ENCODE data around the gene SMG1.
"Not testable (repeated sequence)": the region's sequence is repeated elsewhere in the genome, so short reads cannot be mapped to it uniquely, and the experiment has no call there.

SMG1 gene

GRCh38 chr16:18925986-18926865, at the start of gene SMG1:
Gene SMG1 (minus strand): TSS chr16:18926408. CDS start chr16:18926041, 367 bp downstream.
- peak; percentile 98 for DNase-seq (ENCODE audit: low spot score)

DNA sequence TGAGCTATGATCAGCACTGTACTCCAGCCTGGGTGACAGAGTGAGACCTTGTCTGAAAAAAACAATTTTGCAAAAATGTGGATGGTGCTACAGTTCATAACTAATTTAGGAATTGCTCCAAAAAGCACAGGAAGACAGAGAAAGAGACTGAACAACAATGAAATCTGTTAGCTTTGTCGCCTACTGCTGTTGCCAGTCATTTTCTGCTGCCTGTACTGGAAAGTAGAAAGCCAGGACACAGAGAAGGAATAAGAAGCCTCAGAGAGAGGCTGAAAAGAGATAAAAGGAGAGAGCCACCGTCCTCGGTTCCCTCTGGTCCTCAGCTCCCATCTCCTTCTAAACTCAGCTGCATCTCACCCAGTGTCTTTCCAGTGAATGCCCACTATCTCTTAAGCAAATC, 48.9 kb upstream of the SMG1 start:
- DNase-seq (ENCODE audit: low spot score), result no peak

- no peak for DNase-seq (ENCODE audit: low spot score)
These were observed 43.6 kb upstream of the SMG1 start for GRCh38 chr16:18969855-18970240.

DNA sequence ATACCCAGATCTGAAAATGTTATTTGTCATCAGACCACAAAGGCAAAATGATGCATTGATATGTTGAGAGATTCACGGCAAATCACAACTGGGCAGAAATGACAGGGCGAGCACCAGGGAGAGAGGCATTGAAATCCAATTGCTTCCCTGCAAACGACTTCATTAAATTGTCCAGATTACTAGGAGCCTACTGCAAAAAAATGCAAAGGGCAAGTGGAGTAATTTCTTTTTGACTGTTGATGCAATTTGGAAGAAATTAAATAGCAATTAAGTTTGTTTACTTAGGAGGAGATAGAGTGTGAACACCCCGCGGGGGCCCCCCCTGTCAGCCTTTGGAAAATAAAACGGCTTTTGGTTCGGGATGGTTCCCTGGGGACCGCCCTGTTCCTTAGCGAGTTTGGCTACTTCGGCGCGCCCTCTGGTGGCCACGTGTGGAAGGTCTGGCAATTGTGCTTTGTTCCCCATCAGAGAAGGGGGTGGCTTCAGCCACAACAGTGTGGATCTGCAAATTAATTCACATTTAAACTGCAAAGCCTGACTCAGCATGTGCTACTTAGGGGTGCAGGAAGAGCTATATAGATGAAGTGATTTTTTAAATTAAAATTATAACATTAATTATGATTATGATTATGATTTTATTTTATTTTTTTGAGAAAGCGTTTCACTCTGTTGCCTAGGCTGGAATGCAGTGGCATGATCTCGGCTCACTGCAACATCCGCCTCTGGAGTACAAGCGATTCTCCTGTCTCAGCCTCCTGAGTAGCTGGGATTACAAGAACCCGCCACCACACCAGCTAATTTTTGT, 43.0 kb upstream of the SMG1 start:
- DNase-seq (ENCODE audit: low spot score), result peak; percentile 78

GRCh38 chr16:18966791-18967190, 40.6 kb upstream of the SMG1 start:
- DNase-seq (ENCODE audit: low spot score), result no peak

- no peak for DNase-seq (ENCODE audit: low spot score)
These were observed 39.3 kb upstream of the SMG1 start for GRCh38 chr16:18965555-18965954.

DNA sequence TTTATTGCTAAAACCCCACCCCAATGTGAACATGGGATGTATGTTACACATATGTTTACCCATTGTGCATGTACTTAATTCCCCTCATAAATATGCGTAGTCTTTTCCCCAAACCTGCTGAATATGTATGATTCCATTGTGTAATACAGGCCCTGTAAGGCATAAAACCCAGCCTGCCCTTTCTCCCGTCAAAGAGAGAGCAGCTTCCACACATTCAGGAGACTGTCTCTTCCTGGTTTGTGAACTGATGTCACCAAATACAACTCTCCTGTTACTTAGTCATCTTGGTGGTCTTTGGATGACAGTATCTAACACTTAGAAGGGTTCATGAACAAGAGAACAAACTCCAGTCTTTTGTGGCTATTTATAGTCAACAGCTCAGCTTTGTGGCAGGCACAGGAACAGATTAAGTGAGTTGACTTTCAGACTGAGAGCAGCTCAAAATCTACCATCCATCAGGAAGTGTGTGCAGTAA, 32.9 kb upstream of the SMG1 start:
- DNase-seq (ENCODE audit: low spot score), result no peak

GRCh38 chr16:18958621-18959029, 32.4 kb upstream of the SMG1 start:
- DNase-seq (ENCODE audit: low spot score), result no peak

GRCh38 chr16:18956658-18957241, 30.5 kb upstream of the SMG1 start:
- not testable (repeated sequence) for DNase-seq (ENCODE audit: low spot score)

DNA sequence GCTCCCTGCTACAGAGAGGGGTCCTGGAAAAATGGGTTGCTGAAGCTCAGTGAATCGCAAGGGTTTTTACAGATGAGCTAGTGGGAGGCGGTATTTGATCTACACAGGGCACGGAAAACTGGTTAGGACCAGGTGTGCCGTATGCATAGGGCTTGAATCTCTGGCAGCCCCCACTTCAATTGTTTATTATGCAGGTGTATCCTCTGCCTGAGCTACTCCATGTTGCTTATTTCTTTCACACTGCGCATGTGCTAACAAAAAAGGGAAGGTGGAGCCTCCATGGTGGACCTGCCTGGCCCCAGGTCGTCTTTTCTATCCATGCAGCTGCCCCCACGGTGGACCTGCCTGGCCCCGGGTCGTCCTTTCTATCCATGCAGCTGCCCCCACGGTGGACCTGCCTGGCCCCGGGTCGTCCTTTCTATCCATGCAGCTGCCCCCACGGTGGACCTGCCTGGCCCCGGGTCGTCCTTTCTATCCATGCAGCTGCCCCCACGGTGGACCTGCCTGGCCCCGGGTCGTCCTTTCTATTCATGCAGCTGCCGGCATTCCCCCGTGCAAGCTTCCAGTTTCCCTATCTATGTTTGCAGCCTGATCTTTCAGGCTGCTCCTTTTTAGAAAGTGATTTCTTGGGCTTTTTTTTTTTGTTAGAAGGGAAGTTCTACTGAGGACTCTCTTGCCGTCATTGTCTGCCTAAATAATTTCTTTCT, 29.8 kb upstream of the SMG1 start:
- DNase-seq (ENCODE audit: low spot score), result peak; percentile 44

DNA sequence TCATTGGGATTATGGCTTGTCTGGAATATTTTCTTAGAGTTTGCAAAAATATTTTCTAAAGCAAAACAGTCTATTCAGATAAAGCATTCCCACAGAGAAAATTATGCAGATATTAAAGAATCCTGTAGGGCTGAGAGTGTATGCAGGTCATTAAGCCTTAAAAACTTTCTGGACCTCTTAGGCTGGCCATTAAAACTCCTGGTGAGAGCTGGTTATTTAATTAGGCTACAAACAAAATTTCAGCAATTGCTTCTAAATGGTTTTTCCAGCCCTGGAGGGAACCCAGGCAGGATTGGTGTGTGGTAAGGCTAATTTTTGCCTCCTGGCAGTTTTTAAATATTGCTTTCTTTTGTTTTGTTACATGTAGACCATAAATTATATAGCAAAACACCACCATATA, 27.3 kb upstream of the SMG1 start:
- no peak for DNase-seq (ENCODE audit: low spot score)

DNA sequence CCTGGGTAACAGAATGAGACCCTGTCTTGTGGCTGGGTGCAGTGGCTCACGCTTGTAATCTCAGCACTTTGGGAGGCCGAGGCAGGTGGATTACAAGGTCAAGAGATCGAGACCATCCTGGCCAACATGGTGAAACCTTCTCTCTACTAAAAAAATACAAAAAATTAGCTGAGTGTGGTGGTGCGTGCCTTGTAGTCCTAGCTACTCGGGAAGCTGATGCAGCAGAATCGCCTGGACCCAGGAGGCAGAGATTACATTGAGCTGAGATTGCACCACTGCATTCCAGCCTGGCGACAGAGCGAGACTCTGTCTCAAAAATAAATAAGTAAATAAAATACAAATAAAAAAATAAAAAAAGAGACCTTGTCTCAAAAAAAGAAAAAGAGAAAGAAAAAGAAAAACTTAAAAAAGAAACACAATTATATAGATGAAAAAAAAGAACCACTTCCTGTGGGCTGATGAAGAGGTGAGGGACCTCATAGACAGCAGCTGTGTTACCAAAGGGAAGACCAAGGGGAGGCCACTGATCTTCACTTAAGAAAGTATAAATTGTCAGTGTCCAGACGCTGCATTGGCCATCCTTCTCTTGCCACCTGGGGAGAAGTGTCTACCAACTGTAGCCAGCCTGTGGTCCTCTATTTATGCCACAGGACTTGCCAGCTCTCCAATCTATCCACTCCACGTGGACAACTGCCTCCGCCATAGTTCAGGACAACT, 24.4 kb upstream of the SMG1 start:
- DNase-seq (ENCODE audit: low spot score), result no peak

GRCh38 chr16:18948372-18949020, 22.3 kb upstream of the SMG1 start:
- DNase-seq (ENCODE audit: low spot score), result no peak

GRCh38 chr16:18945233-18945632, 19.0 kb upstream of the SMG1 start:
- DNase-seq (ENCODE audit: low spot score), result no peak

GRCh38 chr16:18943414-18943813, 17.2 kb upstream of the SMG1 start:
- no peak for DNase-seq (ENCODE audit: low spot score)

DNA sequence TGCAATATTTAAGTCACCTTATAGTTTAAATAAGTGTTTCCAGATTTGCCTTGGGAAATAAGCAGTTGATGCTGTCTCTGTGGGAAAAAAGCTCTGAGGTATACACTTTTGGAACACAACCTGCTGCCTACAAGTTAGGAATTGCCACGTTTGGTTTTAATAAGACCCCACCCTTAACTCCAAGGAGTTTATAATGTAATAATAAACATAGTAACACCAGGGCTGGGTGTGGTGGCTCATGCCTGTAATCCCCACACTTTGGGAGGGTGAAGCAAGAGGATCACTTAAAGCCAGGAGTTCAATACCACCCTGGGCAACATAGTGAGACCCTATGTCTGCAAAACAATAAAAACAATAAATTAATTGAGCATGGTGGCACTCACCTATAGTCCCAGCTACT, 15.9 kb upstream of the SMG1 start:
- DNase-seq (ENCODE audit: low spot score), result no peak

- no peak for DNase-seq (ENCODE audit: low spot score)
These were observed 15.3 kb upstream of the SMG1 start for GRCh38 chr16:18941471-18941870.

DNA sequence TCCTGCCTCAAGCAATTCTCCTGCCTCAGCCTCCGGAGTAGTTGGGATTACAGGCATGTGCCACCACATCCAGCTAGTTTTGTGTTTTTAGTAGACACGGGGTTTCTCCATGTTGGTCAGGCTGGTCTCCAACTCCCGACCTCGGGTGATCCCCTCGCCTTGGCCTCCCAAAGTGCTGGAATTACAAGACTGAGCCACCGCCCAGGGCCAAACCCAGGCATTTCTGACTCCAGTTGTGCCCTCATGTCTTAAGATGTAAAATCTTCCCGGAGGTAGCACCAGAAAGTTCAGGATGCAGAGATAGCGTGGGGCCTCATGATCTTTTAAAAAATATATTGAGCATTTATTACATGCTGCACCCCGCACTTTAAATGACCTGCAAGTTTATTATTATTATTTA, 12.8 kb upstream of the SMG1 start:
- DNase-seq (ENCODE audit: low spot score), result no peak

GRCh38 chr16:18937390-18937789, 11.2 kb upstream of the SMG1 start:
- DNase-seq (ENCODE audit: low spot score), result no peak

GRCh38 chr16:18936727-18937340, 10.6 kb upstream of the SMG1 start:
- no peak for DNase-seq (ENCODE audit: low spot score)

All from activated CD4-positive, alpha-beta T cell treated with anti-CD3 and anti-CD28 coated beads, Interleukin-2, Interleukin-4, amounts not matched to agents 100 ng/mL and 50 ng/mL, durations not matched to agents 16 hours and 8 hours (primary cell).